Esophagus squamous epithelium (tissue), 5 donors: Measurements from ENCODE around the gene LRP2BP. TPM values are rescaled to one million over a fixed set of nuclear protein-coding genes. Genes with fewer than 3 reads are reported as not detected.

Experiments used
- DNase-seq: peaks from one replicate; lab custom pipeline; 2025; lab: John Stamatoyannopoulos, UW
- H3K27ac ChIP-seq, 4 donors: fragments of 200-600 bp; sonication (generic); one replicate each; pipeline ENCODE4 v1.5.1; 2016 to 2019; ENCODE audit warnings: mild to moderate bottlenecking in 1 of 4
- H3K27me3 ChIP-seq, 4 donors: fragments of 200-600 bp; sonication (generic); 1 replicate in 3 of 4; 2 replicates in 1 of 4; pipeline versions ENCODE4 v1.5.1 to v1.6.0; 2017 to 2021; ENCODE audit warnings: antibody characterized with exemption in 1 of 4
- H3K36me3 ChIP-seq, 3 donors: fragments of 200-600 bp; sonication (generic); one replicate each; pipeline ENCODE4 v1.5.1; 2016 to 2019
- H3K4me1 ChIP-seq, 3 donors: fragments of 200-600 bp; sonication (generic); one replicate each; pipeline ENCODE4 v1.5.1; 2017 to 2019
- H3K4me3 ChIP-seq, 4 donors: fragments of 200-600 bp; sonication (generic); 1 replicate in 3 of 4; 2 replicates in 1 of 4; pipeline ENCODE4 v1.5.1; 2016 to 2019; ENCODE audit warnings: mild to moderate bottlenecking in 2 of 4, moderate library complexity in 1 of 4
- H3K9me3 ChIP-seq, 3 donors: fragments of 200-600 bp; sonication (generic); one replicate each; pipeline ENCODE4 v1.5.1; 2016 to 2019
- CTCF ChIP-seq, 6 experiments: fragments of 450-650 bp in 4 of 6; fragments of 200-600 bp in 2 of 6; sonication (generic) in 2 of 6; IDR thresholded peaks; one replicate each; pipeline ENCODE4 v1.5.1; 2016 to 2019; ENCODE audit warnings: antibody characterized with exemption in 6 of 6, mild to moderate bottlenecking in 4 of 6, moderate library complexity in 4 of 6
- POLR2A ChIP-seq, 4 donors: fragments of 450-650 bp; IDR thresholded peaks; one replicate each; pipeline ENCODE4 v1.6.1; 2017; ENCODE audit warnings: antibody characterized with exemption in 4 of 4, mild to moderate bottlenecking in 4 of 4, moderate library complexity in 3 of 4
- WGBS, 2 donors: methylation state at CpG; one replicate each; pipeline ENCODE4 v1.1.5; 2018; 5-methylcytosine and 5-hydroxymethylcytosine counted together
- intact Hi-C: fragments of 100-400 bp; cut with DNase I; formaldehyde crosslinking; loops from one replicate; pipeline ENCODE4 v1.15.0; 2022
- total RNA-seq, 4 donors: library from RNA; depleted of rRNA; stranded (reverse); fragments of >200 nt; gene quantifications; one replicate each; pipeline ENCODE4 v1.1.0, GENCODE V29; 2016
- donor health status: DM: yes; HTN: yes; CAD: no.

LRP2BP gene
- total RNA-seq, 4 donors from 2014 or later, result 0.08 to 0.57 (median 0.22) TPM; not detected in 1

DNA sequence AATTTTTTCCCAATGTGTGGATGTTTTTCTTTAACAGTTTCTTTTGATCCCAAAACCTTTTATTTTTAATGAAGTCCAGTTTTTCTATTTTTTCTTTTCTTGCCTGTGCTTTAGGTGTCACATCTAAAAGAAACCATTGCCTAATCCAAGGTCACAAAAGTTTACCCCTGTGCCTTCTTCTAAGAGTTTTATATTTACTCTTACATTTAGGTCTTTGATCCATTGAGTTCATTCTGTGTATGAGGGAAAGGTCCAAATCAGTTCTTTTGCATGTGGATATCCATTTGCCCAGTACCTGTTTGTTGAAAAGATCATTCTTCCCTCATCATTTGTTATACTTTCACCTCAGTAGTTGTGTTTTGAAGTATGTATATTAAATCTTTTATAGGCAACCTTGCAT lies 13.0 kb downstream of the LRP2BP start:
- Histone ChIP-seq H3K4me3 (no peak overlapping the region), H3K9me3 (no peaks in the 10 kb centered on the region), H3K27me3 (no peaks in the 10 kb centered on the region), H3K4me1 (peaks cover 3 to 32% (median 3%) of the 10 kb centered on the region in 3 donors), H3K36me3 (no peaks in the 10 kb centered on the region), H3K27ac (no peak overlapping the region)
- no peak for DNase-seq
- intact Hi-C loops, result no loop called here
- TF ChIP-seq POLR2A (IDR thresholded peaks at IDR 0.05) (no peak), CTCF (IDR thresholded peaks at IDR 0.05) (no peak)

DNA sequence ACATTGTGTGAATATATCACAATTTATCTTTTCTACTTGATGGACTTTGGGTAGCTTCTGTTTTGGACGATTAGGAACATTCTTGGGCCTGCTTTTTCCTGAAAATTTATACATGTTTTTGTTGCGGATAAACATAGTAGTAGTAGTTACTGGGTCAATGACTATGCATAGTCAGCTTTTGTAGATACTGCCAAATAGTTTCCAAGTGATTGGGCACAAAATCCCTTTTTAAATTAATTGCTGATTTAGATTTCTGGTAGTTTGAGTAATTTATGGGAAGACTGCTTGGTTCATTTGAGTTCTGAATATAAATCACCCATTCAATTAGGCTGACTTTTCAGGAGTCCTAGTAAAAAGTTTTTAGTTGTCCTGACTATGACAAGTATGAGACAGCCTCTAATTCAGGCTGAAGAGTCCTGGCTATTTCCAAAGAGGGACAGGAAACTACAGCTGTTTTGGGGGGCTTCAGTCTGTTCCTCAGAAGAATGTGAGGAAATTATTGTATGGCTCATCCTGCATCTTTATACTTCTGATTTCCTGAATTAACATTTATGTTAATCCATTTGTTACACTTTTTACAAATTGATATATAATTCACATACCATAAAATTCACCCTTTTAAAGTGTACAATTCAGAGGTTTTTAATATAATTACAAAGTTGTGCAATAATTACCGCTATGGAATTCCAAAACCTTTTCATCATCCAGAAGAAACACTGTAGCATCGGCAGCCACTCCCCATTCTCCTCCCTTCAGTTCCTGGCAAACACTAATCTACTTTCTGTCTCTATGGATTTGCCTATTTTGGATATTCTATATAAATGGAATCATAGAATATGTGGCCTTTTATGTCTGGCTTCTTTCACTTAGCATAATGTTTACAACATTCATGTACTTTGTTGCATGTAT lies 14.2 kb downstream of the LRP2BP start:
- Histone ChIP-seq H3K4me1 (peaks cover 3 to 32% (median 3%) of the 10 kb centered on the region in 3 donors), H3K27me3 (no peaks in the 10 kb centered on the region), H3K36me3 (no peaks in the 10 kb centered on the region), H3K9me3 (no peaks in the 10 kb centered on the region), H3K4me3 (no peak overlapping the region), H3K27ac (no peak overlapping the region)
- no peak for DNase-seq
- intact Hi-C loops, result no loop called here
- 17 to 37% methylated on average over 4 of the region's 4 CpGs for WGBS, 2 donors
- no peak for TF ChIP-seq CTCF (IDR thresholded peaks at IDR 0.05)
- no peak for TF ChIP-seq POLR2A (IDR thresholded peaks at IDR 0.05)

- intact Hi-C loops, result no loop called here
- no peak for DNase-seq
- no peak overlapping the region for H3K27ac ChIP-seq
- H3K36me3 ChIP-seq, result no peaks in the 10 kb centered on the region
- no peaks in the 10 kb centered on the region for H3K27me3 ChIP-seq
- no peaks in the 10 kb centered on the region for H3K9me3 ChIP-seq
- H3K4me1 ChIP-seq, result peaks cover 3 to 28% (median 3%) of the 10 kb centered on the region in 3 donors
- H3K4me3 ChIP-seq, result no peak overlapping the region
- TF ChIP-seq POLR2A (IDR thresholded peaks at IDR 0.05) (no peak), CTCF (IDR thresholded peaks at IDR 0.05) (no peak)
- WGBS, 2 donors, result 86 to 92% methylated on average over 1 of the region's 1 CpG
These were observed 15.4 kb downstream of the LRP2BP start for GRCh38 chr4:185380320-185380719.

DNA sequence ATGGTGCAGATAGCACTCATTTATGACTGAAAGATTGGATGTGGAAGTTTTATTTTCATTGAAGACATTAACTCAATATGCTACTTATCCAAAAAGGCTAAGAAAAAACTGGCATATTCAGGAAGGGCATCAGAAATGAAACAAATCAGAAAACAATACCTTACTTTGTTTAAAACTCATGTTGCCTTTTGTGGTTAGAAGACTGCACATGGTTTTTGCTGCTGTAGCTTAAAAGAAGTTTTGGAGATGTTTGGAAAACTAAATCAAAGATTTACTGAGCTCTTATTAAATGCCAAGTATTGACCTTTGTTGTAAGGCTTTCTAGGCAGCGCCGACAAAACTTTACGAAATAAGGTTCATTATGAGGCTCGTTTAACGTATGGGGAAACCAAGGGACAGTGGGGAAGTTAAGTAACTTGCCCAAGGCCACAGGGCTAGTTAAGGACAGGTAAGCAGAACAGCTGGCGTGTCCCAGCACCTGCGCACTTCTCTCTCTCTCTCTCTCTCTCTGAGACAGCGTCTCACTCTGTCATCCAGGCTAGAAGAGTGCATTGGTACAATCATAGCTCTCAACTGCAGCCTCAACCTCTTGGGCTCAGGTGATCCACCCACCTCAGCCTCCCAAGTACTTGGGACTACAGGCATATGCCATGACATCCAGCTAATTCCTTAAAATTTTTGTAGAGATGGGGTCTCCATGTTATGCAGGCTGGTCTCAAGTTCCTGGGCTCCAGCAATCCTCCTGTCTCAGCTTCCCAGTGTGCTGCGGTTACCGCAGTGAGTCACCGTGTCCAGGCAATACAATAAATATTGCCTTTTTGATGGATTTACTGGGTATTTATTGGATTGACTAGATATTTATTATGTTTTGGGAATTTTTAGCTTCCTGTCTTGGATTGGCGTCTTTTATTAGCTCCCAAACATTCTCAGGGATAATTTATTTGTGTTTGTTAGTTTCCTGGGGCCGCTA lies 16.1 kb downstream of the LRP2BP start:
- no peaks in the 10 kb centered on the region for H3K9me3 ChIP-seq
- DNase-seq, result no peak
- intact Hi-C loops, result no loop called here
- H3K4me3 ChIP-seq, result no peak overlapping the region
- 93 to 95% methylated on average over 13 of the region's 13 CpGs for WGBS, 2 donors
- no peaks in the 10 kb centered on the region for H3K27me3 ChIP-seq
- no peaks in the 10 kb centered on the region for H3K36me3 ChIP-seq
- H3K27ac ChIP-seq, result no peak overlapping the region
- peaks cover 3 to 21% (median 3%) of the 10 kb centered on the region in 3 donors for H3K4me1 ChIP-seq
- TF ChIP-seq POLR2A (IDR thresholded peaks at IDR 0.05) (no peak), CTCF (IDR thresholded peaks at IDR 0.05) (no peak)
